Mucosa of stomach (tissue), 1 donor: ENCODE measurements around the gene EVPLL.
A peak's percentile ranks its signal among the peaks of the same experiment; 100 is the strongest.
"Not testable (repeated sequence)": the region's sequence is repeated elsewhere in the genome, so short reads cannot be mapped to it uniquely, and the experiment has no call there.

Source experiments
- H3K27me3 ChIP-seq: one replicate; pipeline ENCODE4 v1.7.0; 2013; ENCODE audit warnings: mild to moderate bottlenecking, low read length; ENCODE audit not compliant: control insufficient read depth, insufficient read depth
- H3K36me3 ChIP-seq: one replicate; pipeline ENCODE4 v1.7.0; 2013; ENCODE audit warnings: low read length; ENCODE audit not compliant: control insufficient read depth, insufficient read depth
- H3K4me1 ChIP-seq: one replicate; pipeline ENCODE4 v1.7.0; 2013; ENCODE audit warnings: mild to moderate bottlenecking, low read length; ENCODE audit not compliant: control insufficient read depth, insufficient read depth
- H3K4me3 ChIP-seq: one replicate; pipeline ENCODE4 v1.7.0; 2013; ENCODE audit warnings: low read length
- H3K9ac ChIP-seq: one replicate; pipeline ENCODE4 v1.7.0; 2013; ENCODE audit warnings: mild to moderate bottlenecking, low read length, moderate library complexity
- H3K9me3 ChIP-seq: one replicate; pipeline ENCODE4 v1.7.0; 2013; ENCODE audit warnings: mild to moderate bottlenecking, low read length, moderate library complexity; ENCODE audit not compliant: control insufficient read depth
- donor health status: Pancreatic carcinoma.

EVPLL gene

DNA sequence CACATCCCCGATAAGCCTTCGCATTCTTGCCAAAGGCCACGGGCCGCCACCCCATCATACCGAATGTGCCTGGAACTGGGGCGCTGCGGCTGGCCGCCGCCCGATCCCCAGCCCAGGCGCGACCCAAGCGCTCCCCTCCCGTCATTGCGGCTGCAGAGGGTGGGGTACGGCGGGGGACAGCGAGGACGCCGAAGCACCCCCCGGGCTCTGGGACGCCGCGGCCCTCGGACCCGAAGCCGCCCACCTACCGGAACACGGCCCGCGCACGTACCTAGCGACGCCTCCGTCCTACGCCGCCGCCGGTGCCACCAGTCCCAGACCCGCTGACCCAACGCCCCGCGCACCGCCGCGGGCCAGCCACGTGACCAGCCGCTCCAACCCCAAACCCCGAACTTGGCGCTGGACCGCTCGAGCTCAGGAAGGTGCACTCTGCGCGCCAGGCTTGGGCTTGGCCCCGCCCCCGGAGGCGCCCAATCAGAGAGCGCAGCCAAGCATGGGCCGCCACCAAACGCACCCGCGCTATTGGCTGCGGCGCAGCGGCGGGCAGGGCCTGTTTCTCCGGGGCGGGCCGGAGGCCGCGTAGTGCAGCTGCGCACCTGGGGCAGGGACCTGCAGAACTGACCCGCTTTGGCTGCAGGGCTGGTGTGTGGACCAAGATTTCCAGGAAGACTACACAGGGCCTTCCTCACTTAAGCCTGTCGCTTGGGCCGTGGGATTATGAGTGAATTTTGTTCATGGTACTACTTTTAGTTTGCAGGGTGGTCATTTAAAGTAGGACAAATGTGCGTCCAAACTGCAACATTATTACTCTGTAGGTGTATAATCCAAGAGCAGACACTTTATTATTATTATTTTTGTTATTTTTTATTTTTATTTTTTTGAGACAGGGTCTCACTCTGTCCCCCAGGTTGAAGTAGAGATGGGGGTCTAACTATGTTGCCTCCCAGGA is 14.2 kb upstream of the EVPLL start, which contains the start of gene SHMT1:
TSS of gene SHMT1 (minus strand) at position 450 of the 949 bp plus-strand sequence. CDS start 7,569 bp downstream, outside the sequence.
- no peaks in the 10 kb centered on the region for H3K27me3 ChIP-seq
- H3K4me3 ChIP-seq: peak within 1 kb of the TSS; percentile 92
- peaks cover 4% of the 10 kb centered on the region for H3K4me1 ChIP-seq
- H3K36me3 ChIP-seq: no peaks in the 10 kb centered on the region
- peak within 1 kb of the TSS; percentile 79 for H3K9ac ChIP-seq
- H3K9me3 ChIP-seq: no peaks in the 10 kb centered on the region

DNA sequence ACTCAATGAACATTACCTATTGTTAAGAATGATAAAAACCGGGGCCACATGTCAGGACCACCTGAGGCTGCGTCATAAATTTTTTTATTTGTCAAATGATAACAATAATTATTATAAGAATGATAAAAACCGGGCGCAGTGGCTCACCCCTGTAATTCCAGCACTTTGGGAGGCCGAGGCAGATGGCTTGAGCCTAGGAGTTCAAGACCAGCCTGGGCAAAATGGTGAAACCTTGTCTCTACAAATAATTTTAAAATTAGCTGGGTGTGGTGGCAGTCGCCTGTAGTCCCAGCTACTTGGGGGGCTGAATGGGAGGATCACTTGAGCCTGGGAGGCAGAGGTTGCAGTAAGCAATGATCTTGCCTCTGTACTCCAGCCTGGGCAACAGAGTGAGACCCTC is 13.4 kb upstream of the EVPLL start:
- Histone ChIP-seq H3K36me3 (no peaks in the 10 kb centered on the region), H3K9me3 (no peaks in the 10 kb centered on the region), H3K27me3 (no peaks in the 10 kb centered on the region), H3K4me3 (no peak overlapping the region), H3K4me1 (peaks cover 4% of the 10 kb centered on the region), H3K9ac (no peak overlapping the region)

DNA sequence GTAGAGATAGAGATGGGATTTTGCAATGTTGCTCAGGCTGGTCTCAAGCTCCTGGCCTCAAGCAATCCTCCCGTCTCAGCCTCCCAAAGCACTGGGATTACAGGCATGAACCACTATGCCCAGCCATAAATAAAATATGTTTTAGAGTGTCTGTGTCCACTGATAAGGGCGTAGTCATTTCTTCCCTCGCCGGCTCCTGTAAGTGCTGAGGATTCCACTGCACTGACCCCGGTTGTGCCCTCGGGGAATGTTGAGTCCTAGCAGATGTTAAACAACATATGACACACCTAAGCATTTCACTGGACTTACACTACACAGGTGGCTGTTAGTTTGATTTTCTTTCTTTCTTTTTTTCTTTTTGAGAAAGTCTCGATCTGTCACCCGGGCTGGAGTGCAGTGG is 8.6 kb upstream of the EVPLL start:
- Histone ChIP-seq H3K9ac (no peak overlapping the region), H3K36me3 (no peaks in the 10 kb centered on the region), H3K4me1 (no peaks in the 10 kb centered on the region), H3K9me3 (no peaks in the 10 kb centered on the region), H3K4me3 (no peak overlapping the region), H3K27me3 (no peaks in the 10 kb centered on the region)

DNA sequence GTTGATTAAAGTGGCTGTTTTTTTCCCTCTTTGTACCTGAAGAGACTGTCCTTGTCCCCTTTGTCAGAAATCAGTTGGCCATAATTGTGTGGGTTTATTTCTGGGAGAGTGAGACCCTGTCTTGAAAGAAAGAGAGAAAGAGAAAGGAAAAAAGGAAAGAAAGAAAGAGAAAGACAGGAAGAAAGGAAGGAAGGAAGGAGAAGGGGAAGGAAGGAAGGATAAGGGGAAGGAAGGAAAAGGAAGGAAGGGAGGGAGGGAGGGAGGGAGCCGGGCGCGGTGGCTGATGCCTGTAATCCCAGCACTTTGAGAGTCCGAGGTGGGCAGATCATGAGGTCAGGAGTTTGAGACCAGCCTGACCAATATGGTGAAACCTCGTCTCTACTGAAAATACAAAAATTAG is 6.8 kb upstream of the EVPLL start:
- Histone ChIP-seq H3K36me3 (no peaks in the 10 kb centered on the region), H3K9me3 (no peaks in the 10 kb centered on the region), H3K4me1 (no peaks in the 10 kb centered on the region), H3K4me3 (no peak overlapping the region), H3K27me3 (no peaks in the 10 kb centered on the region), H3K9ac (no peak overlapping the region)

DNA sequence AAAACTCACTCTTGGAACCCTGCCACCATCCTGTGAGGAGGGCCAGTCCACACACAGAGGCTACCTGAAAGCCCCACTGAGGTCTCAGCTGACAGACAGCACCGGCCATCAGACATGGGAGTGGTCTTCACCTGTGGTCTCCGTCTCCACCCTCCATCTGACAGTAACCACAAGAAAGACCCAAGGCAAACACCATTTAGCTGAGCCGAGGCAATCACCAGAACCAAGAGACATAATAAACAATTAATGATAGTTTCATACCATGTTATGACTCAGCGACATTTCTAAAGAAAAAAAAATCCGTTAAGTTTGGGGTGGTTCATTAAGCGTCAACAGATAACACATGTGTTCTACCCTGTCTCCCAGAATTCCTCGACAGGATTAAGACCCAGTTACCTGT is 6.1 kb upstream of the EVPLL start:
- Histone ChIP-seq H3K9me3 (no peaks in the 10 kb centered on the region), H3K4me3 (no peak overlapping the region), H3K9ac (no peak overlapping the region), H3K27me3 (no peaks in the 10 kb centered on the region), H3K36me3 (no peaks in the 10 kb centered on the region), H3K4me1 (no peaks in the 10 kb centered on the region)

DNA sequence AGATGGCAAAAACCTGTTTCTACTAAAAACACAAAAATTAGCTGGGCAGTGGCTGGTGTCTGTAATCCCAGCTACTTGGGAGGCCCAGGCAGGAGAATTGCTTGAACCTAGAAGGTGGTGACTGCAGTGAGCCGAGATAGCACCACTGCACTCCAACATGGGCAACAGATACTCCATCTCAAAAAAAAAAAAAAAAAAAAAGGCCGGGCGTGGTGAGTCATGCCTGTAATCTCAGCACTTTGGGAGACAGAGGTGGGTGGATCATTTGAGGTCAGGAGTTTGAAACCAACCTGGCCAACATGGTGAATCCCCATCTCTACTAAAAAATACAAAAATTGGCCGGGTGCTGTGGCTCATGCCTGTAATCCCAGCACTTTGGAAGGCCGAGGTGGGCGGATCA is 4.4 kb upstream of the EVPLL start:
- not testable (repeated sequence) for H3K9me3 ChIP-seq, H3K9ac ChIP-seq, H3K36me3 ChIP-seq, H3K4me3 ChIP-seq, H3K27me3 ChIP-seq
- peaks cover 13% of the 10 kb centered on the region for H3K4me1 ChIP-seq

DNA sequence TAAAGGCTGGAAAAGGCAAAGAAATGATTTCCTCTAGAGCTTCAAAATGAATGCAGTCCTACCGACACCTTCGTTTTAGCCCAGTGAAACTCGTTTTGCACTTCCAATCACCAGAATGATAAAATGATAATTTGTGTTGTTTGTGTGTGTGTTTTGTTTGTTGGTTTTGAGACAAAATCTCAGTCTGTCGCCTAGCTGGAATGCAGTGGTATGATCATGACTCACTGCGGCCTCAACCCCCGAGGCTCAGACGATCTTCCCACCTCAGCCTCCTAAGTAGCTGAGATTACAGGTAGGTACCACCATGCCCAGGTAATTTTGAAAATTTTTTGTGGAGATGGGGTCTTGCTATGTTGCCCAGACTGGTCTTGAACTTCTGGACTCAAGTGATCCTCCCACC is 3.4 kb upstream of the EVPLL start:
- Histone ChIP-seq H3K9ac (no peak overlapping the region), H3K36me3 (no peaks in the 10 kb centered on the region), H3K4me1 (peaks cover 19% of the 10 kb centered on the region), H3K27me3 (no peaks in the 10 kb centered on the region), H3K9me3 (no peaks in the 10 kb centered on the region), H3K4me3 (no peak overlapping the region)

DNA sequence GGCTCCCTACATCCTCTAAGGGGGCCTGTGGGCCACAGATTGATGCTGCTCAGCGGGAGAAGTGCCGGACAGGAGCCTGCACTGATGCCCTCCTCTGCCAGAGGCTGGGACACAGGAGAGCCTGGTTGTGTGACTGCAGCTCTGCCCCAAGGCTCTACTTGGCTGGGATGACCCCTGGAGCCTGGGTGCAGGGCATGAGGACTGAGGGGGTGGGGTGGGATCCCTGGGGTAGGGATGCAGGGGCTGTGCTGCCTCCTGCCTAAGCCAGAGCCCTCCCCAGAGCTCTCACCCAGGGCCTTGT is 577 bp downstream of the EVPLL start:
- Histone ChIP-seq H3K36me3 (no peaks in the 10 kb centered on the region), H3K4me1 (peaks cover 34% of the 10 kb centered on the region), H3K4me3 (no peak overlapping the region), H3K9ac (peak overlapping the region; percentile 15), H3K9me3 (no peaks in the 10 kb centered on the region), H3K27me3 (peaks cover 8% of the 10 kb centered on the region)

DNA sequence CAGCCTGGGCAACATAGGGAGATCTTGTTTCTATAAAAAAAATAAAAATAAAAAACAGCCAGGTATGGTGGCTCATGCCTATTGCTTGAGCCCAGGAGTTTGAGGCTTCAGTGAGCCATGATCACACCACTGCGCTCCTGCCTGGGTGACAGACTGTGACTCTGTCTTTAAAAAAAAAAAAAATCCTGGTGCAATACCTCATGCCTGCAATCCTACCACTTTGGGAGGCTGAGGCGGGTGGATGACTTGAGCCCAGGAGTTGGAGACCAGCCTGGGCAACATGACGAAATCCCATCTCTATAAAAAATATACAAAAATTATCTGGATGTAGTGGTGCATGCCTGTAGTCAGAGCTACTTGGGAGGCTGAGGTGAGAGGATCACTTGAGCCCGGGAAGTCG is 1.0 kb downstream of the EVPLL start:
- not testable (repeated sequence) for H3K4me3 ChIP-seq, H3K9ac ChIP-seq, H3K36me3 ChIP-seq, H3K9me3 ChIP-seq, H3K27me3 ChIP-seq
- H3K4me1 ChIP-seq: peaks cover 34% of the 10 kb centered on the region

DNA sequence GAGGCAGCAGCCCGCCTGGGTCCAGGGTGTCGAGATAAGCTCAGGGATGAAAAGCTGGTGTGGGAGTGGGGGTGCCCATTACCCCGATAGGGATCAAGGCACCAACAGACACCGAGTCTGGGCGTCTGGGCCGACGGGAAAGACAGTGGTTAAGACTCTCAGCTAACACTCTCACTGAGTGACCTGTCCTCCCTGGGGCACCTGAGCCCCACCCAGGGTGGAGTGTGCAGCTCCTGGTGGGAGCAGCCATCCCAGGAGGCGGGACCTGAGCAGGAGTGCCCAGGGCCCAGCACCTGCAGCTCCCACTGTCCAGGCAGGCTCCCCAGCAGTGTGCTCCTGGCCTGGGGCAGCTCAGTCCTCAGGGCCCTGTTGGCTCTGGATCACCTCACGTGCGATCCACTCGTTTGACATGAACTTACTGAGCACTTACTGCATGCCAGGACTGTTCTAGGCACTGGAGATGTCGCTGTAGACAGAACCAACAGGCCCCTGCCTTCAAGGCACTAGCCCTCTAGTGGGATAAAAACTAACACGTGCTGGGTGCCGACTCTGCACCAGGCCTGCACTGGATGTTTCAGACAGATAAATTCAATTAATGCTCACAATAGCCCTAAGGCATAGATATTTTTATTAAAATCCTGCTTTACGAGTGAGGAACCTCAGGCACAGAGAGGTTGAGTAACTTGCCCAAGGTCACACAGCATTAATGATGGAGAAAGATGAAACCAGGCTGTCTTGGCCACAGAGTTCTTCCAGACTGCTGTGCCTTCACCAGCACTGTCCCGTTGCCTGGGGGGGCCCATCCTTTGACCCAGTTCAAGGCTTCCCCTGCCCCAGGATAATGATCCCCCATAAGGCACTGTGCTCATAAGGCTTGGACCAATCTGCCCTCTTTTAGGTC is 1.9 kb downstream of the EVPLL start:
- no peaks in the 10 kb centered on the region for H3K36me3 ChIP-seq
- no peak overlapping the region for H3K4me3 ChIP-seq
- no peaks in the 10 kb centered on the region for H3K9me3 ChIP-seq
- H3K4me1 ChIP-seq: peaks cover 34% of the 10 kb centered on the region
- no peak overlapping the region for H3K9ac ChIP-seq
- H3K27me3 ChIP-seq: peaks cover 8% of the 10 kb centered on the region

DNA sequence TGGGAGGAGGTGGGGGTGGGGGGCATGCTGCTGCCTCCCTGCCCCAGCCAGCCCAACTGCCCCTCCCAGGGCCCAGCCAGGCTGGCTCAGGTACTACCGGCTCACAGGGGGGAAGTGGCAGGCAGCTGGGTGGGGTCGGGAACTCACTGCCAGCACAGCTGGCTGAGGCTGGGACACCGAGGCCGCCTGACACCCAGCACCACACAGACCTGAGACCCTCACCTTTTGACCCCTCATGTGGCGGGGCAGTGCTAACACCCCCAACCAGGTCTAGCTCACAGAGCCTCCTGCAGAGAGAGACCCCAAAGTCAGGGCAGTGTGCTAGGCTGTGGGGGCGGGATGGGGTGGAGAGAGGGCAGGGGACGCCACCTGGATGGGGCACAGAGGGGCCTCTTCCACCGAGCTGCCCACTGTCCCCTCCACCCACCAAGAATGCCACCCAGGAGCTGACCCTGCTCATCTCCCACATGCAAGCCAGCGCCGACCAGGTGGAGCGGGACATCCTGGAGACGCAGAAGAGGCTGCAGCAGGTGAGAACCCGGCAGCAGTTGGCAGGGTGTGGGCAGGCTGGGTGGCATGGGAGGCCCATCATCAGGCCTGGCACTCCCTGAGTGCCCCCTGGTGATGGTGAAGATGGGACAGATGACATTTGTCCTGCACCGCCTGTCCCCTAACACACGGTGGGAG is 3.0 kb downstream of the EVPLL start:
- Histone ChIP-seq H3K4me3 (no peak overlapping the region), H3K4me1 (peaks cover 34% of the 10 kb centered on the region), H3K36me3 (no peaks in the 10 kb centered on the region), H3K27me3 (peaks cover 8% of the 10 kb centered on the region), H3K9ac (no peak overlapping the region), H3K9me3 (no peaks in the 10 kb centered on the region)
